ENCODE results near the gene CA10.

CA10 gene

GRCh38 chr17:51842763-51843162 is 315.8 kb downstream of the CA10 start:
- no peak overlapping the region for H3K27ac ChIP-seq (ENCODE audit: low read length)
- no peak overlapping the region for H3K9ac ChIP-seq (ENCODE audit: low read depth, low read length)
- H3K79me2 ChIP-seq (ENCODE audit: insufficient read depth, low read length), result no peaks in the 10 kb centered on the region
- H2AFZ ChIP-seq (ENCODE audit: low read depth, low read length), result no peak overlapping the region
- H3K36me3 ChIP-seq (ENCODE audit: insufficient read depth, low read length), result no peaks in the 10 kb centered on the region
- no peak for ATAC-seq (ENCODE audit: insufficient read depth, low read depth)
- no peak for DNase-seq
- H3K4me2 ChIP-seq (ENCODE audit: insufficient read depth, low read length), result no peak overlapping the region
- TF ChIP-seq EZH2 (IDR thresholded peaks at IDR 0.05; ENCODE audit: borderline replicate concordance, low read depth, low read length, severe bottlenecking) (no peak), CTCF (IDR thresholded peaks at IDR 0.05; ENCODE audit: borderline replicate concordance, extremely low read depth, low read length, poor library complexity, severe bottlenecking) (no peak)
- no peak overlapping the region for H3K4me3 ChIP-seq (ENCODE audit: low read depth in 1 of 2, low read length in 2 of 2)
- peaks cover 10% of the 10 kb centered on the region for H3K27me3 ChIP-seq (ENCODE audit: insufficient read depth, low read length, poor library complexity)
- H4K20me1 ChIP-seq (ENCODE audit: insufficient read depth, low read length), result no peaks in the 10 kb centered on the region
- no peaks in the 10 kb centered on the region for H3K4me1 ChIP-seq (ENCODE audit: insufficient read depth, low read length)
- H3K9me3 ChIP-seq (ENCODE audit: insufficient read depth, low read length, severe bottlenecking), result no peaks in the 10 kb centered on the region

GRCh38 chr17:51841669-51842068 is 316.8 kb downstream of the CA10 start:
- no peaks in the 10 kb centered on the region for H3K79me2 ChIP-seq (ENCODE audit: insufficient read depth, low read length)
- TF ChIP-seq CTCF (IDR thresholded peaks at IDR 0.05; ENCODE audit: borderline replicate concordance, extremely low read depth, low read length, poor library complexity, severe bottlenecking) (no peak), EZH2 (IDR thresholded peaks at IDR 0.05; ENCODE audit: borderline replicate concordance, low read depth, low read length, severe bottlenecking) (no peak)
- H3K9me3 ChIP-seq (ENCODE audit: insufficient read depth, low read length, severe bottlenecking), result no peaks in the 10 kb centered on the region
- no peak for DNase-seq
- no peak overlapping the region for H3K27ac ChIP-seq (ENCODE audit: low read length)
- no peaks in the 10 kb centered on the region for H3K36me3 ChIP-seq (ENCODE audit: insufficient read depth, low read length)
- no peak overlapping the region for H3K4me3 ChIP-seq (ENCODE audit: low read depth in 1 of 2, low read length in 2 of 2)
- H3K4me1 ChIP-seq (ENCODE audit: insufficient read depth, low read length), result no peaks in the 10 kb centered on the region
- H3K9ac ChIP-seq (ENCODE audit: low read depth, low read length), result no peak overlapping the region
- H3K4me2 ChIP-seq (ENCODE audit: insufficient read depth, low read length), result no peak overlapping the region
- no peaks in the 10 kb centered on the region for H4K20me1 ChIP-seq (ENCODE audit: insufficient read depth, low read length)
- H2AFZ ChIP-seq (ENCODE audit: low read depth, low read length), result no peak overlapping the region
- H3K27me3 ChIP-seq (ENCODE audit: insufficient read depth, low read length, poor library complexity), result peaks cover 10% of the 10 kb centered on the region
- ATAC-seq (ENCODE audit: insufficient read depth, low read depth), result no peak

GRCh38 chr17:51840688-51841087 is 317.8 kb downstream of the CA10 start:
- no peak for TF ChIP-seq CTCF (IDR thresholded peaks at IDR 0.05; ENCODE audit: borderline replicate concordance, extremely low read depth, low read length, poor library complexity, severe bottlenecking)
- Histone ChIP-seq H4K20me1 (ENCODE audit: insufficient read depth, low read length) (no peaks in the 10 kb centered on the region), H2AFZ (ENCODE audit: low read depth, low read length) (no peak overlapping the region), H3K9me3 (ENCODE audit: insufficient read depth, low read length, severe bottlenecking) (no peaks in the 10 kb centered on the region), H3K27me3 (ENCODE audit: insufficient read depth, low read length, poor library complexity) (peaks cover 10% of the 10 kb centered on the region), H3K9ac (ENCODE audit: low read depth, low read length) (no peak overlapping the region), H3K4me1 (ENCODE audit: insufficient read depth, low read length) (no peaks in the 10 kb centered on the region), H3K4me3 (ENCODE audit: low read depth in 1 of 2, low read length in 2 of 2) (no peak overlapping the region), H3K36me3 (ENCODE audit: insufficient read depth, low read length) (no peaks in the 10 kb centered on the region), H3K27ac (ENCODE audit: low read length) (no peak overlapping the region), H3K4me2 (ENCODE audit: insufficient read depth, low read length) (no peak overlapping the region), H3K79me2 (ENCODE audit: insufficient read depth, low read length) (no peaks in the 10 kb centered on the region)
- DNase-seq (no peak), ATAC-seq (ENCODE audit: insufficient read depth, low read depth) (no peak)

GRCh38 chr17:51833620-51834019 is 324.9 kb downstream of the CA10 start:
- no peaks in the 10 kb centered on the region for H3K27me3 ChIP-seq (ENCODE audit: insufficient read depth, low read length, poor library complexity)
- no peaks in the 10 kb centered on the region for H4K20me1 ChIP-seq (ENCODE audit: insufficient read depth, low read length)
- H3K4me3 ChIP-seq (ENCODE audit: low read depth in 1 of 2, low read length in 2 of 2), result no peak overlapping the region
- H3K4me1 ChIP-seq (ENCODE audit: insufficient read depth, low read length), result no peaks in the 10 kb centered on the region
- no peak overlapping the region for H3K4me2 ChIP-seq (ENCODE audit: insufficient read depth, low read length)
- H3K9me3 ChIP-seq (ENCODE audit: insufficient read depth, low read length, severe bottlenecking), result no peaks in the 10 kb centered on the region
- no peak overlapping the region for H3K9ac ChIP-seq (ENCODE audit: low read depth, low read length)
- no peak for ATAC-seq (ENCODE audit: insufficient read depth, low read depth)
- H3K27ac ChIP-seq (ENCODE audit: low read length), result no peak overlapping the region
- no peak for DNase-seq
- no peaks in the 10 kb centered on the region for H3K36me3 ChIP-seq (ENCODE audit: insufficient read depth, low read length)
- H3K79me2 ChIP-seq (ENCODE audit: insufficient read depth, low read length), result no peaks in the 10 kb centered on the region
- H2AFZ ChIP-seq (ENCODE audit: low read depth, low read length), result no peak overlapping the region
- TF ChIP-seq CTCF (IDR thresholded peaks at IDR 0.05; ENCODE audit: borderline replicate concordance, extremely low read depth, low read length, poor library complexity, severe bottlenecking) (no peak), EZH2 (IDR thresholded peaks at IDR 0.05; ENCODE audit: borderline replicate concordance, low read depth, low read length, severe bottlenecking) (no peak)

Data from DND-41 (cell line).